Panc1 (cell line): ENCODE results near the gene HOXA2.

Source experiments
- POLR2AphosphoS5 ChIP-seq: IDR thresholded peaks from 2 replicates; pipeline ENCODE4 v1.6.1; 2012; ENCODE audit warnings: mild to moderate bottlenecking, low read depth, low read length, moderate library complexity
- SIN3A ChIP-seq: IDR thresholded peaks from 2 replicates; pipeline ENCODE4 v1.6.1; 2012; ENCODE audit warnings: low read depth, mild to moderate bottlenecking, low read length, moderate library complexity, borderline replicate concordance; ENCODE audit not compliant: insufficient read depth
- TCF7L2 ChIP-seq: IDR thresholded peaks from 2 replicates; pipeline ENCODE4 v1.6.1; 2011; ENCODE audit warnings: mild to moderate bottlenecking, low read depth, low read length, inconsistent platforms
- TF ChIP-seq, protein P1 (sequence below): fragments of 450-650 bp; IDR thresholded peaks from 2 replicates; pipeline ENCODE4 v1.5.1; 2017; ENCODE audit warnings: mild to moderate bottlenecking
- TF ChIP-seq, protein P2 (sequence below), 2 experiments: IDR thresholded peaks; 2 replicates each; pipeline ENCODE4 v1.6.1; 2011 to 2012; ENCODE audit warnings: low read depth in 2 of 2, control low read depth in 1 of 2, low read length in 1 of 2, mild to moderate bottlenecking in 1 of 2, moderate library complexity in 1 of 2; ENCODE audit not compliant: insufficient read depth in 1 of 2

DNA sequence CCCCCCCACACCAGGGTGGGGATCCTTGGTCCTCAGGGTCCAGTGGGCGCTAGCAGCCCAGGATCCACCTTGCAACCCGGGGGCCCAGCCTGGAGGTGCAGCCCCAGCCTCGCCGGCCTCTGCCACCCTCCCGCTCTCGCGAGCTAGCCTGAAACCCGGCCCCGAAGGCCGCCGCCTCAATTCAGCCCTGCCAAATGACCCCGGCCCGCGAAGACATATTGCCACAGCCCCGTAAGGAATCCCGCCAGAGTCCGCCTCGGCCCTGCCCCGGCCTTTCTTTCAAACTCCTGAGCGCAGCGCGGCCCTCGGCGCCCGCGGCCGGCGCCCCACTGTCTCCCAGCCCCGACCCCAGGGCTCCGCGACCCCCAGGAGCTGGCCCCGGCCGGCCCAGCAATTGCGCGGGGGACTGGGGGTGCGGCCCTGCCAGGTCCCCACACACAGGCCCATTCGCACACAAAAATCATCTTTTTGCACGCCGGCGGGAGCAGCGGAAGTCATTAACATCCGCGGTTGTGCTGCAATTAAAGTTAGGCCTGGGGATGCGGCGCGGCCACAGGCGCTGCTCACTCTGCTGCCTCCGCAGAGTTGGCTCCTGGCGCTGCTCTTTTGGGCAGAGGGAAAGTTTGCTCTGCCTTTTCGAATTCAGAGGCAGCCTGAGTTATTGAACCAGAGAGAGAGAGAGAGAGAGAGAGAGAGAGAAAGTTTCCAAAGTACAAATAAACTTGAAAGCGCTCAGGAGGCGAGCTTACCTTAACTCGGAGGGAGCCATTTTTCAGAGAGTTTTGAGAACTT lies 37.0 kb upstream of the HOXA2 start:
- TF ChIP-seq, protein P1, sequence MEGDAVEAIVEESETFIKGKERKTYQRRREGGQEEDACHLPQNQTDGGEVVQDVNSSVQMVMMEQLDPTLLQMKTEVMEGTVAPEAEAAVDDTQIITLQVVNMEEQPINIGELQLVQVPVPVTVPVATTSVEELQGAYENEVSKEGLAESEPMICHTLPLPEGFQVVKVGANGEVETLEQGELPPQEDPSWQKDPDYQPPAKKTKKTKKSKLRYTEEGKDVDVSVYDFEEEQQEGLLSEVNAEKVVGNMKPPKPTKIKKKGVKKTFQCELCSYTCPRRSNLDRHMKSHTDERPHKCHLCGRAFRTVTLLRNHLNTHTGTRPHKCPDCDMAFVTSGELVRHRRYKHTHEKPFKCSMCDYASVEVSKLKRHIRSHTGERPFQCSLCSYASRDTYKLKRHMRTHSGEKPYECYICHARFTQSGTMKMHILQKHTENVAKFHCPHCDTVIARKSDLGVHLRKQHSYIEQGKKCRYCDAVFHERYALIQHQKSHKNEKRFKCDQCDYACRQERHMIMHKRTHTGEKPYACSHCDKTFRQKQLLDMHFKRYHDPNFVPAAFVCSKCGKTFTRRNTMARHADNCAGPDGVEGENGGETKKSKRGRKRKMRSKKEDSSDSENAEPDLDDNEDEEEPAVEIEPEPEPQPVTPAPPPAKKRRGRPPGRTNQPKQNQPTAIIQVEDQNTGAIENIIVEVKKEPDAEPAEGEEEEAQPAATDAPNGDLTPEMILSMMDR, result no peak
- TF ChIP-seq POLR2AphosphoS5 (no peak), SIN3A (no peak), TCF7L2 (no peak)
- TF ChIP-seq, protein P2, sequence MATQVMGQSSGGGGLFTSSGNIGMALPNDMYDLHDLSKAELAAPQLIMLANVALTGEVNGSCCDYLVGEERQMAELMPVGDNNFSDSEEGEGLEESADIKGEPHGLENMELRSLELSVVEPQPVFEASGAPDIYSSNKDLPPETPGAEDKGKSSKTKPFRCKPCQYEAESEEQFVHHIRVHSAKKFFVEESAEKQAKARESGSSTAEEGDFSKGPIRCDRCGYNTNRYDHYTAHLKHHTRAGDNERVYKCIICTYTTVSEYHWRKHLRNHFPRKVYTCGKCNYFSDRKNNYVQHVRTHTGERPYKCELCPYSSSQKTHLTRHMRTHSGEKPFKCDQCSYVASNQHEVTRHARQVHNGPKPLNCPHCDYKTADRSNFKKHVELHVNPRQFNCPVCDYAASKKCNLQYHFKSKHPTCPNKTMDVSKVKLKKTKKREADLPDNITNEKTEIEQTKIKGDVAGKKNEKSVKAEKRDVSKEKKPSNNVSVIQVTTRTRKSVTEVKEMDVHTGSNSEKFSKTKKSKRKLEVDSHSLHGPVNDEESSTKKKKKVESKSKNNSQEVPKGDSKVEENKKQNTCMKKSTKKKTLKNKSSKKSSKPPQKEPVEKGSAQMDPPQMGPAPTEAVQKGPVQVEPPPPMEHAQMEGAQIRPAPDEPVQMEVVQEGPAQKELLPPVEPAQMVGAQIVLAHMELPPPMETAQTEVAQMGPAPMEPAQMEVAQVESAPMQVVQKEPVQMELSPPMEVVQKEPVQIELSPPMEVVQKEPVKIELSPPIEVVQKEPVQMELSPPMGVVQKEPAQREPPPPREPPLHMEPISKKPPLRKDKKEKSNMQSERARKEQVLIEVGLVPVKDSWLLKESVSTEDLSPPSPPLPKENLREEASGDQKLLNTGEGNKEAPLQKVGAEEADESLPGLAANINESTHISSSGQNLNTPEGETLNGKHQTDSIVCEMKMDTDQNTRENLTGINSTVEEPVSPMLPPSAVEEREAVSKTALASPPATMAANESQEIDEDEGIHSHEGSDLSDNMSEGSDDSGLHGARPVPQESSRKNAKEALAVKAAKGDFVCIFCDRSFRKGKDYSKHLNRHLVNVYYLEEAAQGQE (IDR thresholded peaks at IDR 0.05; ENCODE audit: insufficient read depth in 1 of 2, low read depth in 2 of 2, low read length in 1 of 2), result no peak
